Islet precursor cell (in vitro differentiated cells): ENCODE results near the gene FLYWCH1.
A peak's percentile ranks its signal among the peaks of the same experiment; 100 is the strongest.
"Not testable (repeated sequence)": the region's sequence is repeated elsewhere in the genome, so short reads cannot be mapped to it uniquely, and the experiment has no call there.

Source experiments
- DNase-seq: peaks from one replicate; pipeline ENCODE4 v3.0.0-alpha.2; 2018

FLYWCH1 gene

DNA sequence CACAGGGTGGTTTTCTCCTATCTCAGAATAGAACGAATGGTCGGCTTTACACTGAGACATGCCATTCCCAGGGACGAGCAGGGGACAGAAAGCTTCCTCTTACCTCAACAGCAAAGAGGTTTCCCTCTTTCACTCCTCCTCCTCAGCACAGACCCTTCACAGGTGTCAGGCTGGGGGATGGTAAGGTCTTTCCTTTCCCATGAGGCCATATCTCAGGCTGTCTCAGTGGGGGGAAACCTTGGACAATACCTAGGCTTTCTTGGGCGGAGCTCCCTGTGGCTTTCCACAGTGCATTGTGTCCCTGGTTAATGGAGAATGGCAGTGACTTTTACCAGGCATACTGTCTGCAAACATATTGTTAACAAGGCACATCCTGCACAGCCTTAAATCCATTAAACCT lies 16.4 kb downstream of the FLYWCH1 start:
- DNase-seq, result not testable (repeated sequence)

GRCh38 chr16:2928796-2929195 lies 17.1 kb downstream of the FLYWCH1 start:
- no peak for DNase-seq

- DNase-seq, result no peak
Measured at GRCh38 chr16:2929693-2930092, 18.0 kb downstream of the FLYWCH1 start.

GRCh38 chr16:2930236-2930635 lies 18.5 kb downstream of the FLYWCH1 start:
- DNase-seq, result no peak

DNA sequence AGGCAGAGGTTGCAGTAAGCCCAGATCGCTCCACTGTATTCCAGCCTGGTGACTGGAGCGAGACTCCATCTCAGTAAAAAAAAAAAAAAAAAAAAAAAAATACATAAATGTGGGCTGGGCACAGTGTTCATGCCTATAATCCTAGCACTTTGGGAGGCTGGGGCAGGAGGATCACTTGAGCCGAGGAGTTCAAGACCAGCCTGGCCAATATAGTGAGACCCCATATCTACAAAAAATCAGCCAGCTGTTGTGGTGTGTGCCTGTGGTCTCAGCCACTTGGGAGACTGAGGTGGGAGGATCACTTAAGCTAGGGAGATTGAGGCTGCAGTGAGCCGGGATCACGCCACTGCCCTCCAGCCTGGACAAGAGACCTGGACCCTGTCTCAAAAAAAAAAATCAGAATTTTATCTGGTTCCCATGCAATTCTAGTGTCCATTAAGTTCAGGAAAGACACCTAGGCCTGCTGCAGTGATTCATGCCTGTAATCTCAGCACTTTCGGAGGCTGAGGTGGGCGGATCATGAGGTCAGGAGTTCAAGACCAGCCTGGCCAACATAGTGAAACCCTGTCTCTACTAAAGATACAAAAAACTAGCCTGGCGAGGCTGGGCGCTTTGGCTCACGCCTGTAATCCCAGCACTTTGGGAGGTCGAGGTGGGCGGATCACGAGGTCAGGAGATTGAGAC lies 19.6 kb downstream of the FLYWCH1 start:
- DNase-seq, result not testable (repeated sequence)

- DNase-seq, result no peak
Measured at GRCh38 chr16:2933136-2933535, 21.4 kb downstream of the FLYWCH1 start.

DNA sequence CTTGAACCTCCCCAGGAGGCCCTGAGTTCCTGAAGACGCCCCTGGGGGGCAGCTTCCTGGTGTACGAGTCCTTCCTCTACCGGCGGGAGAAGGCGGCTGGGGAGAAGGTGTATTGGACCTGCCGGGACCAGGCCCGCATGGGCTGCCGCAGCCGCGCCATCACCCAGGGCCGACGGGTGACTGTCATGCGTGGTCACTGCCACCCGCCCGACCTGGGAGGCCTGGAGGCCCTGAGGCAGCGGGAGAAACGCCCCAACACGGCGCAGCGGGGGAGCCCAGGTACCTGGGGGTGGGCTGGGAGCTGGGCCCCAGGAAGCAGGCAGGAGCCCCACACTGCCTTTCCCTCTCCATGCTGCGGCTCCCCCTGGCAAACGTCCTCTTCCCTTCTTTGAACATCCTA lies 22.0 kb downstream of the FLYWCH1 start:
- DNase-seq, result no peak

- DNase-seq, result no peak
Measured at GRCh38 chr16:2934450-2934849, 22.7 kb downstream of the FLYWCH1 start.

- DNase-seq, result no peak
Measured at GRCh38 chr16:2936436-2937011, 24.8 kb downstream of the FLYWCH1 start.

- DNase-seq, result no peak
Measured at GRCh38 chr16:2937170-2937569, 25.4 kb downstream of the FLYWCH1 start.

DNA sequence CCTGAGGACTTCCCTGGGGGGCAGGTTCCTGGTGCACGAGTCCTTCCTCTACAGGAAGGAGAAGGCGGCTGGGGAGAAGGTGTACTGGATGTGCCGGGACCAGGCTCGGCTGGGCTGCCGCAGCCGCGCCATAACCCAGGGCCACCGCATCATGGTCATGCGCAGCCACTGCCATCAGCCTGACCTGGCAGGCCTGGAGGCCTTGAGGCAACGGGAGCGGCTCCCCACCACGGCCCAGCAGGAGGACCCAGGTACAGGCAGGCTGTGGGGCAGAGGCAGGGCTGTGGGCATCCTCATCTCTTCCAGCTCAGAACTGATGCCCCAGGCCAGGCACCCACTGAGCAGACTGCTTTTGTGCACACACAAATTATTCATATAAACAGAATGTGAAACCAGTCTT lies 26.5 kb downstream of the FLYWCH1 start:
- DNase-seq, result no peak

GRCh38 chr16:2939968-2940367 lies 28.2 kb downstream of the FLYWCH1 start:
- DNase-seq, result no peak

GRCh38 chr16:2942045-2942444 lies 30.3 kb downstream of the FLYWCH1 start:
- DNase-seq, result no peak

DNA sequence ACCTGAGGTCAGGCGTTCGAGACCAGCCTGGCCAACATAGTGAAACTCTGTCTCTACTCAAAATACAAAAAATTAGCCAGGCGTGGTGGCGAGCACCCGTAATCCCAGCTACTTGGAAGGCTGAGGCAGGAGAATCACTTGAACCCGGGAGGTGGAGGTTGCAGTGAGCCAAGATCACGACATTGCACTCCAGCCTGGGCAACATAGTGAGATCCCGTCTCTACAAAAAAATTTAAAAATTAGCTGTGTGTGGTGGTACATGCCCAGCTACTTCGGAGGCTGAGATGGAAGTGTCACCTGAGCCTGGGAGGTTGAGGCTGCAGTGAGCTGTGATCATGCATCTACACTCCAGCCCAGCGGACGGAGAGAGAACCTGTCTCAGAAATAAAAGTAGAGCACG lies 32.0 kb downstream of the FLYWCH1 start:
- not testable (repeated sequence) for DNase-seq

DNA sequence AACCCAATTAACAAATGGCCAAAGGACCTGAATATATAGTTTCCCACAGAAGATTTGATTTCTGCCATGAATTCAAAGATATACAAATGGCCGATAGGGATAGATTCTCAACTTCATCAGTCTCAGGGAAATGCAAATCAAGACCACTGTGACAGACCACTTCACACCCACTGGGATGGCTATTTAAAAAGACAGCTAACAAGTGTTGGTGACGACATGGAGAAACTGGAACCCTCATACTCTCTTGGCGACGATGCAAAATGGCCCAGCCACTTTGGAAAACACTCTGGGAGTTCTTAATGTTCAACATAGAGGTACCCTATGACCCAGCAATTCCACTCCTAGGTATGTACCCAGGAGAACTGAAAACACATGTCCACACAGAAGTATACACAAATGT lies 34.9 kb downstream of the FLYWCH1 start:
- no peak for DNase-seq

GRCh38 chr16:2948807-2949704 lies 37.3 kb downstream of the FLYWCH1 start:
- no peak for DNase-seq

GRCh38 chr16:2949705-2950352 lies 38.1 kb downstream of the FLYWCH1 start:
- peak; percentile 48 for DNase-seq

DNA sequence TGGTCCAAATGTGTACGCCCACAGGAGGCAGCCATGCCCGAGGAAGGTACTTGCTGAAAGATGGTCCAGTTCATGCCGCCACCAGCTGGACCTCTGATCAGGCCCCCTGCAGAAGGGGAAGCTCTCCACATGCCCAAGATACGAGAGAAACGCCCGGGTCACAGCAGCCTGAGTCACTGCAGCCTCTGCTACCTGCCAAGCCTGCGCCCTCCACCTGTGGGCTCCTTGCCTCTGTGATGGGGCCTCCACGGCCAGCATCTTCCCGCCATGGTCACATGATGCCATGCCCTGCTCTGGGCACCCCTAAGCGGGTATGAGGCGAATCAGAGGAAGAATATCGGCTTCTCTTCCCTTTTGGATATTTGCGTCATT lies 38.6 kb downstream of the FLYWCH1 start:
- no peak for DNase-seq

DNA sequence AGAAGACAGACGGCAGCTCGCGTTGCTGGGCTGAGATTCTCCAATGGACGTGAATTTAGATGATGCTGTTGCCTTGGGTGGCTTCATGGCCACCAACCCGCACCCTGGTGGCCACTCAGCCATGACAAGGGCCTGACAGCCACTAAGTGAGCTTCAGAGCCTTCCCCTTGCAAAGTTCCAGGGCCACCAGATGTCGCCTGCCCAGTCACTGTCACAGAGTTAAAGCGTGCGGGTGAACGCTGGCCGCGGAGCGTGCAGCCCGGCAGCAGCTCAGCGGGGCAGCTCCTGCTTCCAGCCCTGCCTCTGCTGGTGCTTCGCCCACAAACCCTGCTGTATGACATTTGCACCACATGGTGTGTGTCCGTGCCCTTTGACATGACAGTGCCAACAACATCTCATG lies 39.0 kb downstream of the FLYWCH1 start:
- DNase-seq, result peak; percentile 45

- DNase-seq, result no peak
Measured at GRCh38 chr16:2952679-2953078, 40.9 kb downstream of the FLYWCH1 start.

GRCh38 chr16:2953706-2954627 lies 42.2 kb downstream of the FLYWCH1 start:
- no peak for DNase-seq

DNA sequence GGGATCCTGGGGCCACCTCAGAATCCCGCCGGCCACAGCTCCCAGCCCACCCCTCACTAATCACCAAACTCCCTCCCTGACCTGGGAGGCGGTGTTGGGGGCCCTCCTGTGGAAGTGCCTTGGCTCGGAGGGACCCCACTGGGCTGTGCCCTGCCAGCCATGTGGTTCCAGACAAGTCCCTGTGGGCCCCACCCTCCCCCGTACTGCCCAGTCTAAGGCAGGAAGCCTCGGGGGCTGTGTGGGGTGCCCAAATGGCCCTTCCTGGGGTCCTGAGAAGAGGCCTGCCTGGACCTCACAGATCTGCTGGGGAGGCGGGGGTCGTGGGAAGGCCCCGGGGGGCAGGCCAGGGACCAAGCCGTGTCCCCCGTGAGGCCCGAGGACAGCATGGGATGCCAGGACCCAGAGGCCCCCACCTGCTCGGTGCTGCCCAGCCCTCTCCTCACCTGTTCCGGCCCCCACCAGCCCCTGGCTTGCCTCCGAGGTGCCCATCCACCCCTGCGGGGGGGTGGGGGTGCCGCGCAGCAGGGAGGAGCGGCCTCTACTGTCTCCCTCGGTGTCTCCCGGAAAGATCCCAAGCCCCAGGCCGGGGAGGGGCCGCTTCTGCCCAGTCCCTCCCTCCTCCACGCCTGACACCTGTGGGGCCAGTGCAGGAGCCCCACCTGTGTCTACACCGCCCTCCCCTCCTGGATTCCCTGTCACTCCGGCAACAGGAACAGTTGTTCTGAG lies 43.1 kb downstream of the FLYWCH1 start:
- DNase-seq, result no peak
